NCI-H2196 (cell line): ENCODE measurements around the gene HMCN2.

Source experiments
- DNase-seq: peaks from one replicate; lab custom pipeline; 2025; ENCODE audit not compliant: unreplicated experiment; lab: John Stamatoyannopoulos, UW

HMCN2 gene

GRCh38 chr9:130405657-130406257 is 140.2 kb downstream of the HMCN2 start:
- DNase-seq, result no peak

GRCh38 chr9:130406278-130406895 is 140.8 kb downstream of the HMCN2 start:
- DNase-seq, result no peak

GRCh38 chr9:130407916-130408663 is 142.5 kb downstream of the HMCN2 start:
- DNase-seq, result no peak

GRCh38 chr9:130408669-130409068 is 143.1 kb downstream of the HMCN2 start:
- no peak for DNase-seq

- no peak for DNase-seq
Observed at GRCh38 chr9:130409246-130409645, 143.7 kb downstream of the HMCN2 start.

GRCh38 chr9:130410443-130410842 is 144.9 kb downstream of the HMCN2 start:
- DNase-seq, result no peak

GRCh38 chr9:130411566-130411915 is 146.0 kb downstream of the HMCN2 start:
- no peak for DNase-seq

- no peak for DNase-seq
Observed at GRCh38 chr9:130414081-130414731, 148.6 kb downstream of the HMCN2 start.

GRCh38 chr9:130414910-130415746 is 149.6 kb downstream of the HMCN2 start:
- DNase-seq, result no peak

GRCh38 chr9:130417602-130418001 is 152.0 kb downstream of the HMCN2 start:
- DNase-seq, result no peak

GRCh38 chr9:130418776-130419175 is 153.2 kb downstream of the HMCN2 start:
- DNase-seq, result no peak

- DNase-seq, result no peak
Observed at GRCh38 chr9:130419521-130420035, 154.0 kb downstream of the HMCN2 start.

- no peak for DNase-seq
Observed at GRCh38 chr9:130421154-130421801, 155.7 kb downstream of the HMCN2 start.

- DNase-seq, result no peak
Observed at GRCh38 chr9:130421802-130422276, 156.3 kb downstream of the HMCN2 start.

- DNase-seq, result no peak
Observed at GRCh38 chr9:130422546-130422945, 157.0 kb downstream of the HMCN2 start.

- DNase-seq, result no peak
Observed at GRCh38 chr9:130423272-130423671, 157.7 kb downstream of the HMCN2 start.

- no peak for DNase-seq
Observed at GRCh38 chr9:130424595-130425454, 159.3 kb downstream of the HMCN2 start.

- DNase-seq, result no peak
Observed at GRCh38 chr9:130425741-130426466, 160.3 kb downstream of the HMCN2 start.

- no peak for DNase-seq
Observed at GRCh38 chr9:130426467-130426773, 160.9 kb downstream of the HMCN2 start.
